ENCODE measurements around the gene PDE1A. TPM values are rescaled to one million over a fixed set of nuclear protein-coding genes. Genes with fewer than 3 reads are reported as not detected.

Gene PDE1A
- total RNA-seq, 1 donor from 2014 or later, result 1.1 TPM

DNA sequence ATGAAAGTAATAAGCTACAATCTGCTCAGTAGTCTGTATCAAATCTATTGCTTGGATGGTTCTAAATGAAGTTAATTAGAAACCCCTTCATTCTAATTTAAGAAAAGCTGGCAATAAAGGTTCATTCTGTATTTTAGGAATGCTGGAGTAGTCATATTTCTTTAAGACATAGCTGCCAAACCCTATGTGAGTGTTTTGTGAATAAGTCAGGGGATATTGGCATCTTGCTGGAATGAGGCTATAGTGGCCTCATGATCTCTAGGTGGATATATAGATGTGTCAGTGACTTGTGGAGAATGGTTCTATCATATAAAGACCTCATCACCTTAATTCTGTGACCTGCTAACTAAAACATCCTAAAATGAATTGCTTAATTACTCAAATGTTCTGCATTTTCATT, 196.3 kb downstream of the PDE1A start:
- Mint-ChIP-seq H3K4me3 (ENCODE audit: unreplicated experiment) (no peak overlapping the region), H3K36me3 (ENCODE audit: low read depth) (no peaks in the 10 kb centered on the region), H3K27ac (ENCODE audit: unreplicated experiment) (no peak overlapping the region), H3K4me1 (ENCODE audit: low read depth) (peaks cover 14% of the 10 kb centered on the region), H3K9me3 (ENCODE audit: low read depth) (no peaks in the 10 kb centered on the region), H3K27me3 (ENCODE audit: low read depth) (no peaks in the 10 kb centered on the region)
- no peak for DNase-seq (ENCODE audit: low spot score)
- TF ChIP-seq, protein P1, sequence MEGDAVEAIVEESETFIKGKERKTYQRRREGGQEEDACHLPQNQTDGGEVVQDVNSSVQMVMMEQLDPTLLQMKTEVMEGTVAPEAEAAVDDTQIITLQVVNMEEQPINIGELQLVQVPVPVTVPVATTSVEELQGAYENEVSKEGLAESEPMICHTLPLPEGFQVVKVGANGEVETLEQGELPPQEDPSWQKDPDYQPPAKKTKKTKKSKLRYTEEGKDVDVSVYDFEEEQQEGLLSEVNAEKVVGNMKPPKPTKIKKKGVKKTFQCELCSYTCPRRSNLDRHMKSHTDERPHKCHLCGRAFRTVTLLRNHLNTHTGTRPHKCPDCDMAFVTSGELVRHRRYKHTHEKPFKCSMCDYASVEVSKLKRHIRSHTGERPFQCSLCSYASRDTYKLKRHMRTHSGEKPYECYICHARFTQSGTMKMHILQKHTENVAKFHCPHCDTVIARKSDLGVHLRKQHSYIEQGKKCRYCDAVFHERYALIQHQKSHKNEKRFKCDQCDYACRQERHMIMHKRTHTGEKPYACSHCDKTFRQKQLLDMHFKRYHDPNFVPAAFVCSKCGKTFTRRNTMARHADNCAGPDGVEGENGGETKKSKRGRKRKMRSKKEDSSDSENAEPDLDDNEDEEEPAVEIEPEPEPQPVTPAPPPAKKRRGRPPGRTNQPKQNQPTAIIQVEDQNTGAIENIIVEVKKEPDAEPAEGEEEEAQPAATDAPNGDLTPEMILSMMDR (IDR thresholded peaks at IDR 0.05), result no peak

DNA sequence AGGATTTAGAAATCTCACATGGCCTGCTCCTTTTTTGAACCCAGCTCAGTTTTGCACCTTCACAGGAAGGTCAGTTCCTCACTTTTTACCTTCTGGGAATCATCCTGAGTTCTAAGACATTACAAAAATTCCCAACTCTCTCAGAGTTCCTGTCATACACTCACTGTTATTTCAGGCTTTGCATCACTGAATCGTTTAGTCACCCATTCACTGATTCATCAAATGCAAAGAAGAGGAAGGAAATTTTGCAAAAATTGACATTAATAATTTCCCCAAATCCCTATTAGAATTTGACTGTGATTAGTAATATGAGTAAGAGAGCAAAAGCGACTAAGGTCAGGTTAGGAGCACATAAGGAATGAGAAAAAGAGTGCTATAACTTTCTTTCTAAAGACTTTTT, 197.5 kb downstream of the PDE1A start:
- H3K4me3 Mint-ChIP-seq (ENCODE audit: unreplicated experiment), result no peak overlapping the region
- DNase-seq (ENCODE audit: low spot score), result no peak
- no peaks in the 10 kb centered on the region for H3K27me3 Mint-ChIP-seq (ENCODE audit: low read depth)

DNA sequence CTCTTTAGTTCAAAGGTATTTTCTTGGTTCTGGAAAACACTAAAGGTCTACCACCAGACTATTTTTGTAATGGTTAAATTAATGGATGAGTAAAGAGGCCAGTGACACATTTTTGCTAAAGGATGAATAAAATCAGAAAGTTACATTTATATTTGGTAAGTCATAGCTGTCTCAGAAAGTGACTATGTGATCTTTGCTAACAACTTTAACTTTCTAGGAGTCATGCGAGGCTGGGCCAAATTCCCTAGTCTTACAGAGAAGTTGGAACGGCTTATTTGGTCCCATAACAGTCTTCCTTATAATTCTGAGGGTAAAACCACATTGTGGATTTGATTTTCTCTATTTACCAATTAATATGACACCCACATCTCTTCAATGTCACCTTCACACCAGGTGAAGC, 198.1 kb downstream of the PDE1A start:
- H3K9me3 Mint-ChIP-seq (ENCODE audit: low read depth), result no peaks in the 10 kb centered on the region
- no peak for DNase-seq (ENCODE audit: low spot score)
- peaks cover 14% of the 10 kb centered on the region for H3K4me1 Mint-ChIP-seq (ENCODE audit: low read depth)
- no peaks in the 10 kb centered on the region for H3K36me3 Mint-ChIP-seq (ENCODE audit: low read depth)
- no peaks in the 10 kb centered on the region for H3K27me3 Mint-ChIP-seq (ENCODE audit: low read depth)
- TF ChIP-seq, protein P1 (IDR thresholded peaks at IDR 0.05), result no peak
- H3K4me3 Mint-ChIP-seq (ENCODE audit: unreplicated experiment), result no peak overlapping the region
- no peak overlapping the region for H3K27ac Mint-ChIP-seq (ENCODE audit: unreplicated experiment)

More for the DNA sequence above, 197.5 kb downstream of the PDE1A start:
- no peaks in the 10 kb centered on the region for H3K36me3 Mint-ChIP-seq (ENCODE audit: low read depth)
- peaks cover 14% of the 10 kb centered on the region for H3K4me1 Mint-ChIP-seq (ENCODE audit: low read depth)
- TF ChIP-seq, protein P1 (IDR thresholded peaks at IDR 0.05), result no peak
- peak overlapping the region; percentile 22 for H3K27ac Mint-ChIP-seq (ENCODE audit: unreplicated experiment)
- no peaks in the 10 kb centered on the region for H3K9me3 Mint-ChIP-seq (ENCODE audit: low read depth)

DNA sequence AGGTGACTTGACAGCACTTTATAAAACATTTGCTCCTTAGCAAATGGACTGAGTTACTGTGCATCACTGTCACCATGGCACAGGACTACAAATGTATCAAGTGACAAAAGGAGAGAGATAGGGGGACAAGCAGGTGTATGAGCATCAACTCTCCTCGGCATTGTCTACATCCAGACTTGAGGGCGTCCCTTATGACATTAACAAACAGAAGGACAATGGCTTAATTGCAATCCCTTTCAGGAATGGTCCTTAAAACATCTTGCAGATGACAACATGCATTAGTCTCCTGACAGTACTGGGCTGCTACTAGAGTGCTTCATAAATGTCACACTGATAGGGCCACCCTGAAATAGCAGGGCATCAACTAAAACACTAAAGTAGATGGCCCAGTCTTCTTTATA, 198.8 kb downstream of the PDE1A start:
- Mint-ChIP-seq H3K36me3 (ENCODE audit: low read depth) (no peaks in the 10 kb centered on the region), H3K27ac (ENCODE audit: unreplicated experiment) (no peak overlapping the region), H3K4me3 (ENCODE audit: unreplicated experiment) (no peak overlapping the region), H3K4me1 (ENCODE audit: low read depth) (peaks cover 14% of the 10 kb centered on the region), H3K9me3 (ENCODE audit: low read depth) (no peaks in the 10 kb centered on the region), H3K27me3 (ENCODE audit: low read depth) (no peaks in the 10 kb centered on the region)
- TF ChIP-seq, protein P1 (IDR thresholded peaks at IDR 0.05), result no peak
- DNase-seq (ENCODE audit: low spot score), result no peak

DNA sequence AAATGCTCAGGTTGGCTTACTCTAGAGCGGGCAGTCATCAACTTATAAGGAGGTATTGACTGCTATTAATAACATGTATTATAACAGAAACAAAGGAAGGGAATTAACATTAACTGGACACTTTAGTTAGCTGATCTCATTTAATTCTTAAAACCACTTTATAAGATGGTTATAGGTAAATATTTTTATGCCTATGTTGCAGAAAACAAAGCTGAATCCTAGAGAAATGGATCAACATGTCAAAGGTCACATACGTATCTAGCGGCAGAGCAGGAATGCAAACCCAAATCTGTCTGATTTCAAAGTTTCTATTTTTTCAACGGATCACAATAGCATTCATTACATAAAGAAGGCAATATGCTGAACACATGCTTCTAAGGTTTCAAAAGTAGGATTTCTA, 200.0 kb downstream of the PDE1A start:
- no peak for DNase-seq (ENCODE audit: low spot score)
- no peak overlapping the region for H3K4me3 Mint-ChIP-seq (ENCODE audit: unreplicated experiment)
- H3K36me3 Mint-ChIP-seq (ENCODE audit: low read depth), result no peaks in the 10 kb centered on the region
- H3K9me3 Mint-ChIP-seq (ENCODE audit: low read depth), result no peaks in the 10 kb centered on the region
- H3K27ac Mint-ChIP-seq (ENCODE audit: unreplicated experiment), result no peak overlapping the region
- H3K4me1 Mint-ChIP-seq (ENCODE audit: low read depth), result peaks cover 14% of the 10 kb centered on the region
- no peaks in the 10 kb centered on the region for H3K27me3 Mint-ChIP-seq (ENCODE audit: low read depth)
- TF ChIP-seq, protein P1 (IDR thresholded peaks at IDR 0.05), result no peak

Data from chondrocyte (in vitro differentiated cells).